ENCODE results near the gene DHX34.
"Not testable (repeated sequence)": the region's sequence is repeated elsewhere in the genome, so short reads cannot be mapped to it uniquely, and the experiment has no call there.

The DHX34 gene

DNA sequence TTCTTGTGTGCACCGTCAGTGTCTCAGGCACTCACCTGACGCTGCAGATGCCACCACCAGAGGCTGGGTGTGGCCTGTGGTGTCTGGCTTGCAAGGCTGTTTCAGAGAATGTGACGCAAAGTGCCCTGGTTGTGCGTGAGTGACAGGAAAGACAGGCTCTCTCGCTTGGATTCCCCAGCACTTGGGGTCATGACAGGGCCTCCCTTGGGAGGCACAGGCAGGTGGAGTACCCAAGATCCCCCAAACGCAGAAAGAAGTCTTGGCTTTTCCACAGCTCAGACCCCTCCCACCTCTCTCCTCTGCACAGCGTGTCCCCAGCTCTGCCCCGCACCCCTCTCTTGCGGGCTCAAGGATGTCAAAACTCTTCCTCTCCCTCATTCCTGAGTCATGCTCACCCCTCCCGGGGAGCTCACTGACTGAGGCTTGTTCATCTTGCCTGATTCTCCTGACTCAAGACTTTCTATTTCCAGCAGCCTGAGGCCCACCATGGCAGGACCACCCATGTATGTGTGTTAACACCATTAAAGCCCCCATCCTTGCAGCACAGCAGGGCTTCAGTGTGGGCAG lies 21.0 kb downstream of the DHX34 start:
- no peak for DNase-seq (ENCODE audit: low read depth)

GRCh38 chr19:47371261-47371660 lies 22.1 kb downstream of the DHX34 start:
- no peak for DNase-seq (ENCODE audit: low read depth)

GRCh38 chr19:47372603-47373002 lies 23.5 kb downstream of the DHX34 start:
- DNase-seq (ENCODE audit: low read depth): no peak

GRCh38 chr19:47373246-47374240 lies 24.4 kb downstream of the DHX34 start:
- DNase-seq (ENCODE audit: low read depth): no peak

DNA sequence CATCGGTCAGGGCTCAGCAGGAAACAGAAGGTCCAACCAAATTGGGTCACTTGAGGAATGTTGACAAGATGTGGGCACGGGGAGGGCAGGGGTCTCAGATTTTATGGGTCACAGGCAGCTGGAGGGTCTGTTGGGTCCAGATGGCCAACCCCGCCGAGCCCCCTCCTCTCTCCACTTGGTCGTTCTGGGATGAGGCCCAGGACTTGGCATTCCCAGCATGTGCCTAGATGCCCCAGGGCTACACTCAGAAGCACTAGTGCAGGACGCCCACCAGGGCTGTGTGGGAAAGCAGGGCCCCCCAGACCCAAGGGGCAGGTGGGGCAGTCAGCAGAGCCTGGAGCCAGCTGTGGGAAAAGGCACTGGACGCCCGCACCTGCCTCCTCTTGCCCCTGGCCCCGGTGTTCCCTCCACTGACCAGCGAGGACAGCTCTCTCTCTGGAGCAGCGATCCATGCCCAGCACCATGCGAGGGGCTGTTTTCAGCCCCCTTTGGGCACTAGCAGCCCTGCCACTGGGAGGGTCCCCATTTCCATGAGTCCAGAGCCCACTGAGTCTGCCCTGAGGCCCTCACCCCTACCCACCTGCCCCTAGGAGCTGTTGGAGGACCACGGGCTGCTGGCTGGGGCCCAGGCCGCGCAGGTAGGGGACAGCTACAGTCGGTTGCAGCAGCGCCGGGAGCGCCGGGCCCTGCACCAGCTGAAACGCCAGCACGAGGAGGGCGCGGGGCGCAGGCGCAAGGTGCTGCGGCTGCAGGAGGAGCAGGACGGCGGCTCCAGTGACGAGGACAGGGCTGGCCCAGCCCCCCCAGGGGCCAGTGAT lies 26.0 kb downstream of the DHX34 start:
- no peak for DNase-seq (ENCODE audit: low read depth)

GRCh38 chr19:47375694-47376588 lies 26.8 kb downstream of the DHX34 start:
- DNase-seq (ENCODE audit: low read depth): no peak

GRCh38 chr19:47376589-47377144 lies 27.6 kb downstream of the DHX34 start:
- DNase-seq (ENCODE audit: low read depth): no peak

DNA sequence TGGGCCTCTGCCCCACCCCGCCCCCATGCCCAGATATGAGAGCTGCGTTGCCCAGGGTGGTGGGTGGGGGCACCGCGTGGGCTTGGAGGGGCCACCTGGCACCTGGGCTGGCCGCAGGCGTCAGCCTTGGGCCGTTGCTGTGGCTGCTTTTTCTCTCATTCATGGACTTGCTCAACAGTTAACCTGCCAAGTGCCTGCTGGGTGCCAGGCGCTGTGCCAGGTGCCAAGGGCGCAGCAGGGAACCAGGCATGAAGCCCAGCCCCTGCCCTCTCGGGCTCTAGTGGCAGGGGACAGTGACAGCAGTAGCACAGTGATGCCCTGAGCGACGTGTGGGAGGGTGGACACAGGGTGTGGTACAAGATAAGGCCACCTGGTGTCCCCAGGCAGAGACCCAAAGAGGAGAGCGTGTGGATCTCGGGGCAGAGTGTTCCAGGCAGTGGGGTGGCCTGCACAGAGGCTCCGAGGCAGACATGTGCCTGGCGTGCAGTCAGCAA lies 28.1 kb downstream of the DHX34 start:
- no peak for DNase-seq (ENCODE audit: low read depth)

- DNase-seq (ENCODE audit: low read depth): no peak
Observed at GRCh38 chr19:47377801-47378200, 28.7 kb downstream of the DHX34 start.

DNA sequence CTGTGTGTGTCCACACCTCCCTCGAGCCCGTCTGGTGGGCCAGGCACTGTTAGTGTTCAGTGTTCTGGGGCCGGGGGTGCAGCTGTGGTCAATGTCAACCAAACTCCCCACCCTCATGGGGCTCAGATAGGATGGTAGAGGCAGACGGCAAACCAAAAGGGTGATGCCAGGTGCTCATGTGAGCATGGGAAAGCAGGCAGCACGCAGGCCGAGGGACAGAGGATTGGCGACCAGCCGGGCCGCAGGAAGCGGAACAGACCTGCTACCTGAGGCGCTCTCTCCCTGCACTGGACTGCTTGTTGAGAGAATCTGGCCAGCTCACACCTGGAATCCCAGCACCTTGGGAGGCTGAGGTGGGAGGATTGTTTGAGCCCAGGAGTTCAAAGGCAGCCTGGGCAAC lies 29.1 kb downstream of the DHX34 start:
- DNase-seq (ENCODE audit: low read depth): no peak

DNA sequence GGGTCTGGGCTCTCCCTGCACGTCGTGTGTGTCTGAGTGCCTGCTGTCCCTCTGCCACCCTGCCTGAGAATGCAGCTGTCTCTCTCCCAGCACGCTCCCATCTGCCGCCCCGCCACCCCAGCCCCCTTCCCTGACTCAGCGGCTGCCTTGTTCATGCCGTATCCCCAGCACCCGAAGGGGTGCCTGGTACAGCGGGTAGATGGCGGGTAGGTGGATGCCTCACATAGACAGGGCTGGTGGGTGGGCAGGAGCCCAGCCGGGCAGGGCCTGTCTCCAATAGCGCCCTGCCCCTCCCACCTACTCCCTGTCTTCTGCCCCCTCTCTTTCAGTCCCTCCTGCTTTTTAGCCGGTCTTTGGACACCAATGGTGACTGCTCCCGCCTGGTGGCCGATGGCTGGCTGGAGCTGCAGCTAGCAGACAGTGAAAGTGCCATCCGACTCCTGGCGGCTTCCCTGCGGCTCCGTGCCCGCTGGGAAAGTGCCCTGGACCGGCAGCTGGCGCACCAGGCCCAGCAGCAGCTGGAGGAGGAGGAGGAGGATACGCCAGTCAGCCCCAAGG lies 30.3 kb downstream of the DHX34 start:
- DNase-seq (ENCODE audit: low read depth): no peak

DNA sequence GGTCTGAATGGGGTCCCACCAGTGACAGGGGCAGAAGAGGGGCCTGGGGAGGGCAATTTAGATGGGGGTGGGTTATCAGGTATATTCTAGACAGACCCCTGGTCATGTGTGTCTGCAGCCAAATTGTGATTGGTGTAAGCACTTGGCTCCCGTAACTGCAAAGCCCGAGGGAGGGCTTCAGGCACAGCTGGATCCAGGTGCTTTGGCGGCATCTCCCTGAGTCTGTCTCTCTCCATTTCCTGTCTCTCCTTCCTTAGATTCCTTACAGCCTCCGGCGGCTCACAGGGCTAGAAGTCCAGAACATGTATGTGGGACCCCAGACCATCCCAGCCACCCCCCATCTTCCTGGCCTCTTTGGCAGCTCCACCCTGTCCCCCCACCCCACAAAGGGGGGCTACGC lies 31.4 kb downstream of the DHX34 start:
- DNase-seq (ENCODE audit: low read depth): no peak

GRCh38 chr19:47381121-47381520 lies 32.0 kb downstream of the DHX34 start:
- DNase-seq (ENCODE audit: low read depth): no peak

- DNase-seq (ENCODE audit: low read depth): no peak
Observed at GRCh38 chr19:47381653-47382279, 32.7 kb downstream of the DHX34 start.

GRCh38 chr19:47383890-47384289 lies 34.8 kb downstream of the DHX34 start:
- not testable (repeated sequence) for DNase-seq (ENCODE audit: low read depth)

DNA sequence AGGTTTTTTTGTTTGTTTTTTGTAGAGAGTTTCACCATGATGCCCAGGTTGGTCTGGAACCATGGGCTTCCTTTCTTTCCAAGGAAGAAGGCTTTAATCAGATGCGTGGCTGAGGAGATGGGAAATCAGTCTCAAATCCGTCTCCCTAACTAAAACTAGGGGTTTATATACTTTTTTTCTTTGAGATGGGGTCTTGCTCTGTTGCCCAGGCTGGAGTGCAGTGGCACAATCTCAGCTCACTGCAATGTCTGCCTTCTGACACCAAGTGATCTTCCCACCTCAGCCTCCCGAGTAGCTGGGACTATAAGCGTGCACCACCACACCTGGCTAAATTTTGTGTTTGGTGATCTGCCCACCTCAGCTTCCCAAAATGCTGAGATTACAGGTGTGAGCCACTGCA lies 35.4 kb downstream of the DHX34 start:
- not testable (repeated sequence) for DNase-seq (ENCODE audit: low read depth)

DNA sequence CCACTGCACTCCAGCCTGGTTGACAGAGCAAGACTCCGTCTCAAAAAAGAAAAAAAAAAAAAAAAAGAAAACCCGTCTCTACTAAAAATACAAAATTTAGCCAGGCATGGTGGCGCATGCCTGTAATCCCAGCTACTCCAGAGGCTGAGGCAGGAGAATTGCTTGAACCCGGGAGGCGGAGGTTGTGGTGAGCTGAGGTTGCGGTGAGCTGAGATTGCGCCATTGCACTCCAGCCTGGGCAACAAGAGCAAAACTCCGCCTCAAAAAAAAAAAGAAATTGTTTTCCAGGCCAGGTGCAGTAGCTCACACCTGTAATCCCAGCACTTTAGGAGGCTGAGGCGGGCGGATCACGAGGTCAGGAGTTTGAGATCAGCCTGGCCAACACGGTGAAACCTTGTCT lies 37.5 kb downstream of the DHX34 start:
- not testable (repeated sequence) for DNase-seq (ENCODE audit: low read depth)

DNA sequence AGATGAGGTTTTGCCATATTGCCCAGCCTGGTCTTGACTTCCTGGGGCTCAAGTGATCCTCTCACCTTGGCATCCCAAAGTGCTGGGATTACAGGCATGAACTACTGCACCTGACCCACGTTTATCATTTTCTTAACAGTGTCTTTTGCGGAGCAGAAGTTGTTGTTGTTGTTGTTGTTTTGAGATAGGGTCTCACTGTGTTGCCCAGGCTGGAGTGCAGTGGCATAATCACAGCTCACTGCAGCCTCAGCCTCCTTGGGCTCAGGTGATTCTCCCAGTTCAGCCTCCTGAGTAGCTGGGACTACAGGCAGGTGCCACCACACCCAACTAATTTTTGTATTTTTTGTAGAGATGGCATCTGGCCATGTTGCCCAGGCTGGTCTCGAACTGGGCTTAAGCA lies 38.5 kb downstream of the DHX34 start:
- not testable (repeated sequence) for DNase-seq (ENCODE audit: low read depth)

DNA sequence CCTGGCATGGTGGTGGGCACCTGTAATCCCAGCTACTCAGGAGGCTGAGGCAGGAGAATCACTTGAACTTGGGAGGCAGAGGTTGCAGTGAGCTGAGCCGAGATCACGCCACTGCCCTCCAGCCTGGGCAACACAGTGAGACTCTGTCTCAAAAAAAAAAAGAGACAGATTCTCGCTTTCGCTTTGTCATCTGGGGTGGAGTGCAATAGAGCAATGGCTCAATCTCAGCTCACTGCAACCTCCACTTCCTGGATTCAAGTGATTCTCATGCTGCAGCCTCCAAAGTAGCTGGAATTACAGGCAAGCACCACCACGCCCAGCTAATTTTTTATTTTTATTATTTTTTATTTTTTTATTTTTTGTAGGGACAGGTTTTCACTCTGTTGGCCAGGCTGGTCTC lies 39.6 kb downstream of the DHX34 start:
- not testable (repeated sequence) for DNase-seq (ENCODE audit: low read depth)

- DNase-seq (ENCODE audit: low read depth): no peak
Observed at GRCh38 chr19:47389150-47389556, 40.0 kb downstream of the DHX34 start.

Measured in T-helper 22 cell (primary cell).